ENCODE data around the gene UTP25. TPM values are rescaled to one million over a fixed set of nuclear protein-coding genes. Genes with fewer than 3 reads are reported as not detected.
A peak's percentile ranks its signal among the peaks of the same experiment; 100 is the strongest.

UTP25 gene
- total RNA-seq, 1 donor from 2014 or later = 7.4 TPM

GRCh38 chr1:209819058-209819457 is 8.7 kb upstream of the UTP25 start:
- Histone ChIP-seq H4K20me1 (ENCODE audit: insufficient read depth, low read length) (no peaks in the 10 kb centered on the region), H3K9ac (ENCODE audit: low read length) (no peak overlapping the region), H3K27ac (ENCODE audit: low read depth, low read length) (no peak overlapping the region), H3K79me2 (ENCODE audit: insufficient read depth, low read length) (no peaks in the 10 kb centered on the region), H3K27me3 (ENCODE audit: insufficient read depth, low read length) (no peaks in the 10 kb centered on the region), H2AFZ (ENCODE audit: low read depth, low read length) (no peak overlapping the region), H3K4me1 (ENCODE audit: insufficient read depth, low read length) (peaks cover 7% of the 10 kb centered on the region), H3K9me3 (ENCODE audit: insufficient read depth, low read depth, low read length) (no peaks in the 10 kb centered on the region), H3K4me3 (ENCODE audit: insufficient read depth, low read depth, low read length) (no peak overlapping the region), H3K4me2 (ENCODE audit: low read length) (no peak overlapping the region), H3K36me3 (ENCODE audit: insufficient read depth, low read length) (no peaks in the 10 kb centered on the region)
- Mint-ChIP-seq H3K27me3 (ENCODE audit: low read depth, unreplicated experiment) (peaks cover 7% of the 10 kb centered on the region), H3K4me3 (ENCODE audit: unreplicated experiment) (no peak overlapping the region), H3K9me3 (ENCODE audit: unreplicated experiment) (no peaks in the 10 kb centered on the region), H3K4me1 (ENCODE audit: low read depth, unreplicated experiment) (peaks cover 17% of the 10 kb centered on the region), H3K27ac (ENCODE audit: unreplicated experiment) (no peak overlapping the region), H3K36me3 (ENCODE audit: low read depth, unreplicated experiment) (no peaks in the 10 kb centered on the region)
- FAIRE-seq (no peak), DNase-seq (ENCODE audit: low read depth) (no peak)
- TF ChIP-seq CTCF (IDR thresholded peaks at IDR 0.05; ENCODE audit: insufficient read depth, low read depth, low read length) (no peak), EZH2 (IDR thresholded peaks at IDR 0.05; ENCODE audit: insufficient read depth, low read length) (no peak)

GRCh38 chr1:209820986-209821385 is 6.8 kb upstream of the UTP25 start:
- Histone ChIP-seq H3K27me3 (ENCODE audit: insufficient read depth, low read length) (no peaks in the 10 kb centered on the region), H3K79me2 (ENCODE audit: insufficient read depth, low read length) (no peaks in the 10 kb centered on the region), H3K36me3 (ENCODE audit: insufficient read depth, low read length) (no peaks in the 10 kb centered on the region), H4K20me1 (ENCODE audit: insufficient read depth, low read length) (no peaks in the 10 kb centered on the region), H3K4me3 (ENCODE audit: insufficient read depth, low read depth, low read length) (no peak overlapping the region), H3K9me3 (ENCODE audit: insufficient read depth, low read depth, low read length) (no peaks in the 10 kb centered on the region), H3K4me1 (ENCODE audit: insufficient read depth, low read length) (peaks cover 7% of the 10 kb centered on the region), H2AFZ (ENCODE audit: low read depth, low read length) (no peak overlapping the region), H3K27ac (ENCODE audit: low read depth, low read length) (no peak overlapping the region), H3K4me2 (ENCODE audit: low read length) (no peak overlapping the region), H3K9ac (ENCODE audit: low read length) (no peak overlapping the region)
- FAIRE-seq (no peak), DNase-seq (ENCODE audit: low read depth) (no peak)
- TF ChIP-seq EZH2 (IDR thresholded peaks at IDR 0.05; ENCODE audit: insufficient read depth, low read length) (no peak), CTCF (IDR thresholded peaks at IDR 0.05; ENCODE audit: insufficient read depth, low read depth, low read length) (no peak)
- Mint-ChIP-seq H3K9me3 (ENCODE audit: unreplicated experiment) (no peaks in the 10 kb centered on the region), H3K36me3 (ENCODE audit: low read depth, unreplicated experiment) (no peaks in the 10 kb centered on the region), H3K27me3 (ENCODE audit: low read depth, unreplicated experiment) (peaks cover 7% of the 10 kb centered on the region), H3K4me3 (ENCODE audit: unreplicated experiment) (no peak overlapping the region), H3K4me1 (ENCODE audit: low read depth, unreplicated experiment) (peaks cover 12% of the 10 kb centered on the region), H3K27ac (ENCODE audit: unreplicated experiment) (no peak overlapping the region)

GRCh38 chr1:209822706-209823105 is 5.1 kb upstream of the UTP25 start:
- H3K4me3 Mint-ChIP-seq (ENCODE audit: unreplicated experiment) = no peak overlapping the region
- Histone ChIP-seq H3K79me2 (ENCODE audit: insufficient read depth, low read length) (no peaks in the 10 kb centered on the region), H3K4me3 (ENCODE audit: insufficient read depth, low read depth, low read length) (no peak overlapping the region), H3K9me3 (ENCODE audit: insufficient read depth, low read depth, low read length) (no peaks in the 10 kb centered on the region), H3K36me3 (ENCODE audit: insufficient read depth, low read length) (no peaks in the 10 kb centered on the region), H3K4me1 (ENCODE audit: insufficient read depth, low read length) (peaks cover 7% of the 10 kb centered on the region), H3K4me2 (ENCODE audit: low read length) (peak overlapping the region; percentile 63), H4K20me1 (ENCODE audit: insufficient read depth, low read length) (no peaks in the 10 kb centered on the region), H2AFZ (ENCODE audit: low read depth, low read length) (peak overlapping the region; percentile 66), H3K27ac (ENCODE audit: low read depth, low read length) (peak overlapping the region; percentile 66), H3K9ac (ENCODE audit: low read length) (peak overlapping the region; percentile 51), H3K27me3 (ENCODE audit: insufficient read depth, low read length) (no peaks in the 10 kb centered on the region)
- H3K27me3 Mint-ChIP-seq (ENCODE audit: low read depth, unreplicated experiment) = peaks cover 7% of the 10 kb centered on the region
- DNase-seq (ENCODE audit: low read depth) = no peak
- no peak overlapping the region for H3K27ac Mint-ChIP-seq (ENCODE audit: unreplicated experiment)
- no peak for TF ChIP-seq EZH2 (IDR thresholded peaks at IDR 0.05; ENCODE audit: insufficient read depth, low read length)
- no peak for TF ChIP-seq CTCF (IDR thresholded peaks at IDR 0.05; ENCODE audit: insufficient read depth, low read depth, low read length)
- H3K4me1 Mint-ChIP-seq (ENCODE audit: low read depth, unreplicated experiment) = peaks cover 9% of the 10 kb centered on the region
- no peak for FAIRE-seq
- H3K36me3 Mint-ChIP-seq (ENCODE audit: low read depth, unreplicated experiment) = no peaks in the 10 kb centered on the region
- no peaks in the 10 kb centered on the region for H3K9me3 Mint-ChIP-seq (ENCODE audit: unreplicated experiment)

Data from astrocyte (in vitro differentiated cells and primary cell).